Measurements from ENCODE around the gene LCN2.
A peak's percentile ranks its signal among the peaks of the same experiment; 100 is the strongest.

Gene LCN2

GRCh38 chr9:128149001-128149701 is at the start of gene LCN2:
Gene LCN2 (plus strand): TSS chr9:128149453. CDS start chr9:128149526, 73 bp downstream.
- Histone ChIP-seq H3K9ac (no peak within 1 kb of the TSS), H3K9me3 (no peaks in the 10 kb centered on the region), H3K27me3 (no peaks in the 10 kb centered on the region), H3K4me3 (no peak within 1 kb of the TSS), H3K27ac (no peak within 1 kb of the TSS), H4K20me1 (no peaks in the 10 kb centered on the region), H3K4me2 (no peak within 1 kb of the TSS), H3K36me3 (no peaks in the 10 kb centered on the region), H3K4me1 (peaks cover 24% of the 10 kb centered on the region)
- TF ChIP-seq Cebpa-rat (IDR thresholded peaks at IDR 0.05) = no peak

- H3K4me2 ChIP-seq = peak overlapping the region; percentile 82
- peak overlapping the region; percentile 43; the same call in 1 of the 2 replicates for H3K9ac ChIP-seq
- peaks cover 67% of the 10 kb centered on the region for H4K20me1 ChIP-seq
- no peak overlapping the region for H3K4me3 ChIP-seq
- H3K27me3 ChIP-seq = no peaks in the 10 kb centered on the region
- no peak for TF ChIP-seq Cebpa-rat (IDR thresholded peaks at IDR 0.05)
- peaks cover 43% of the 10 kb centered on the region for H3K36me3 ChIP-seq
- peak overlapping the region; percentile 87 for H3K27ac ChIP-seq
- H3K4me1 ChIP-seq = peaks cover 99% of the 10 kb centered on the region
- H3K9me3 ChIP-seq = no peaks in the 10 kb centered on the region
Observed at GRCh38 chr9:128099932-128100491, 49.2 kb upstream of the LCN2 start.

GRCh38 chr9:128100581-128100980 is 48.7 kb upstream of the LCN2 start:
- Histone ChIP-seq H4K20me1 (peaks cover 61% of the 10 kb centered on the region), H3K9ac (peak overlapping the region; percentile 43), H3K4me3 (no peak overlapping the region), H3K27ac (peak overlapping the region; percentile 87), H3K4me1 (peaks cover 99% of the 10 kb centered on the region), H3K36me3 (peaks cover 46% of the 10 kb centered on the region), H3K9me3 (no peaks in the 10 kb centered on the region), H3K27me3 (no peaks in the 10 kb centered on the region), H3K4me2 (peak overlapping the region; percentile 82)
- no peak for TF ChIP-seq Cebpa-rat (IDR thresholded peaks at IDR 0.05)

GRCh38 chr9:128101231-128101661 is 48.0 kb upstream of the LCN2 start:
- peaks cover 52% of the 10 kb centered on the region for H3K36me3 ChIP-seq
- peaks cover 100% of the 10 kb centered on the region for H3K4me1 ChIP-seq
- peaks cover 58% of the 10 kb centered on the region for H4K20me1 ChIP-seq
- H3K4me2 ChIP-seq = peak overlapping the region; percentile 82
- no peaks in the 10 kb centered on the region for H3K27me3 ChIP-seq
- H3K9ac ChIP-seq = peak overlapping the region; percentile 43; the same call in 1 of the 2 replicates
- H3K27ac ChIP-seq = peak overlapping the region; percentile 87
- no peak for TF ChIP-seq Cebpa-rat (IDR thresholded peaks at IDR 0.05)
- no peak overlapping the region for H3K4me3 ChIP-seq
- no peaks in the 10 kb centered on the region for H3K9me3 ChIP-seq

GRCh38 chr9:128101690-128102089 is 47.6 kb upstream of the LCN2 start:
- H3K36me3 ChIP-seq = peaks cover 57% of the 10 kb centered on the region
- peak overlapping the region; percentile 30; the same call in 1 of the 2 replicates for H3K4me3 ChIP-seq
- no peaks in the 10 kb centered on the region for H3K27me3 ChIP-seq
- peak overlapping the region; percentile 82 for H3K4me2 ChIP-seq
- H3K27ac ChIP-seq = peak overlapping the region; percentile 87
- H3K9ac ChIP-seq = peak overlapping the region; percentile 68
- peaks cover 56% of the 10 kb centered on the region for H4K20me1 ChIP-seq
- H3K9me3 ChIP-seq = no peaks in the 10 kb centered on the region
- H3K4me1 ChIP-seq = peaks cover 98% of the 10 kb centered on the region
- TF ChIP-seq Cebpa-rat (IDR thresholded peaks at IDR 0.05) = no peak

- Histone ChIP-seq H3K36me3 (peaks cover 59% of the 10 kb centered on the region), H3K9me3 (no peaks in the 10 kb centered on the region), H3K4me1 (peaks cover 93% of the 10 kb centered on the region), H3K27ac (peak overlapping the region; percentile 87), H3K4me3 (peak overlapping the region; percentile 30; the same call in 1 of the 2 replicates), H3K9ac (peak overlapping the region; percentile 68), H3K27me3 (no peaks in the 10 kb centered on the region), H4K20me1 (peaks cover 56% of the 10 kb centered on the region), H3K4me2 (peak overlapping the region; percentile 82)
- no peak for TF ChIP-seq Cebpa-rat (IDR thresholded peaks at IDR 0.05)
Observed at GRCh38 chr9:128102196-128102595, 47.1 kb upstream of the LCN2 start.

GRCh38 chr9:128102861-128103588 is 46.2 kb upstream of the LCN2 start:
- H3K4me2 ChIP-seq = peak overlapping the region; percentile 82
- peaks cover 56% of the 10 kb centered on the region for H4K20me1 ChIP-seq
- H3K9me3 ChIP-seq = no peaks in the 10 kb centered on the region
- TF ChIP-seq Cebpa-rat (IDR thresholded peaks at IDR 0.05) = peak; percentile 76
- H3K27me3 ChIP-seq = no peaks in the 10 kb centered on the region
- H3K9ac ChIP-seq = peak overlapping the region; percentile 68
- H3K27ac ChIP-seq = peak overlapping the region; percentile 87
- H3K4me1 ChIP-seq = peaks cover 85% of the 10 kb centered on the region
- H3K36me3 ChIP-seq = peaks cover 64% of the 10 kb centered on the region
- H3K4me3 ChIP-seq = peak overlapping the region; percentile 30; the same call in 1 of the 2 replicates

GRCh38 chr9:128103589-128103962 is 45.7 kb upstream of the LCN2 start:
- Histone ChIP-seq H3K36me3 (peaks cover 70% of the 10 kb centered on the region), H3K27me3 (no peaks in the 10 kb centered on the region), H3K27ac (peak overlapping the region; percentile 87), H4K20me1 (peaks cover 56% of the 10 kb centered on the region), H3K4me3 (no peak overlapping the region), H3K9ac (peak overlapping the region; percentile 68), H3K9me3 (no peaks in the 10 kb centered on the region), H3K4me2 (peak overlapping the region; percentile 82), H3K4me1 (peaks cover 79% of the 10 kb centered on the region)
- TF ChIP-seq Cebpa-rat (IDR thresholded peaks at IDR 0.05) = no peak

GRCh38 chr9:128104171-128104618 is 45.1 kb upstream of the LCN2 start:
- Histone ChIP-seq H3K9ac (peak overlapping the region; percentile 68), H3K4me1 (peaks cover 73% of the 10 kb centered on the region), H3K4me2 (peak overlapping the region; percentile 82), H3K4me3 (no peak overlapping the region), H3K36me3 (peaks cover 76% of the 10 kb centered on the region), H3K27ac (peak overlapping the region; percentile 87), H4K20me1 (peaks cover 51% of the 10 kb centered on the region), H3K9me3 (no peaks in the 10 kb centered on the region), H3K27me3 (no peaks in the 10 kb centered on the region)
- TF ChIP-seq Cebpa-rat (IDR thresholded peaks at IDR 0.05) = no peak
